ENCODE measurements around the gene SMAD3. TPM values are rescaled to one million over a fixed set of nuclear protein-coding genes. Genes with fewer than 3 reads are reported as not detected.
A peak's percentile ranks its signal among the peaks of the same experiment; 100 is the strongest.

Gene SMAD3
- polyA plus RNA-seq, 1 experiment = 59.4 TPM

- CTCF ChIA-PET = interaction anchor here (0.7 to 1.2 kb wide), 2 partner anchors 11 to 109 kb away, joined by 3 read pairs; no protein-coding TSS in a partner anchor
Observed at GRCh38 chr15:67067930-67068551, 2.6 kb downstream of the SMAD3 start.

DNA sequence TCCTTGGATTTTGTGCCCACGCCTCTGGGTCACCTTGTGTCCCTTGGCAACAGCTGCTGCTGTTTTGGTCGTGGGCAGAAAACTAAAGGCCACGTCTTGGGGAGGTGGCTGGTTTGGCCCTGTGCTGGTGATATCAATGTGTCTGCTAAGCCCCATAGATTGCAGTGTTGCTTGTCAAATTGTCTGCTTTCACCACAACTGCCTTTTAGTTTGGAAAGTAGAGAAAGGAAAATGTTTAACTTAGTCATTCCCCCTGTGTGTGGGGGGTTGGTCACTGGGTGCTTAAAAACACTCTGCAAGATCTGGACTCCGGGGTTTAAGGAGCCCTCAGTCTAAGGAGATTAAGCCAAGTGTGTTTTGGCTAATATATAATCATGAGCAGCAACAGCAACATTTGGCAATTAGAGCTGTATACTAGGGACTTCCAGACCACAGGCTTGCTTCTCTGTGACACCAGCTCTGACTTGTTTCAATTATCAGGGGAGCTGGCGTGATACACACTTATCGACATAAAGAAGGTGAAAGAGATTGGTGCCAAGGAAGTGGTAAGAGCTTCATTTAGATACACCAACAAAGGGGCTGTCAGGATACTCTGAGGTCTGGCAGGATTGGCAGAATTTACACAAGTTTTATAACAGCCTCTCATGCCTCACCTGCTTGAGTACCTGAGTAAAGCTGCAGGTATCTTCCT is 3.5 kb downstream of the SMAD3 start:
- Histone ChIP-seq H3K27me3 (ENCODE audit: control insufficient read depth, insufficient read depth, low read length) (no peaks in the 10 kb centered on the region), H3K4me3 (ENCODE audit: low read depth, low read length) (peak overlapping the region; percentile 98), H3K36me3 (ENCODE audit: control insufficient read depth, insufficient read depth, low read length) (no peaks in the 10 kb centered on the region)
- no peak for DNase-seq (ENCODE audit: low read depth)
- CTCF ChIA-PET = interaction anchor here (1.2 to 1.6 kb wide), 4 partner anchors 10 to 122 kb away, joined by 3 to 6 read pairs (median 4); no protein-coding TSS in a partner anchor
- POLR2A ChIA-PET = no interaction called here
- no peak for TF ChIP-seq CTCF (IDR thresholded peaks at IDR 0.05; ENCODE audit: insufficient read depth, low read depth, low read length)

More at GRCh38 chr15:67067930-67068551, 2.6 kb downstream of the SMAD3 start:
- TF ChIP-seq CTCF (IDR thresholded peaks at IDR 0.05; ENCODE audit: insufficient read depth, low read depth, low read length) = no peak
- Histone ChIP-seq H3K4me3 (ENCODE audit: low read depth, low read length) (peak overlapping the region; percentile 98), H3K27me3 (ENCODE audit: control insufficient read depth, insufficient read depth, low read length) (no peaks in the 10 kb centered on the region), H3K36me3 (ENCODE audit: control insufficient read depth, insufficient read depth, low read length) (no peaks in the 10 kb centered on the region)
- no peak for DNase-seq (ENCODE audit: low read depth)
- POLR2A ChIA-PET = no interaction called here

- CTCF ChIA-PET = interaction anchor here (1.3 to 1.6 kb wide), 3 partner anchors 10 to 123 kb away, joined by 3 to 6 read pairs (median 4); no protein-coding TSS in a partner anchor
- H3K4me3 ChIP-seq (ENCODE audit: low read depth, low read length) = no peak overlapping the region
Observed at GRCh38 chr15:67070150-67070549, 4.7 kb downstream of the SMAD3 start.

DNA sequence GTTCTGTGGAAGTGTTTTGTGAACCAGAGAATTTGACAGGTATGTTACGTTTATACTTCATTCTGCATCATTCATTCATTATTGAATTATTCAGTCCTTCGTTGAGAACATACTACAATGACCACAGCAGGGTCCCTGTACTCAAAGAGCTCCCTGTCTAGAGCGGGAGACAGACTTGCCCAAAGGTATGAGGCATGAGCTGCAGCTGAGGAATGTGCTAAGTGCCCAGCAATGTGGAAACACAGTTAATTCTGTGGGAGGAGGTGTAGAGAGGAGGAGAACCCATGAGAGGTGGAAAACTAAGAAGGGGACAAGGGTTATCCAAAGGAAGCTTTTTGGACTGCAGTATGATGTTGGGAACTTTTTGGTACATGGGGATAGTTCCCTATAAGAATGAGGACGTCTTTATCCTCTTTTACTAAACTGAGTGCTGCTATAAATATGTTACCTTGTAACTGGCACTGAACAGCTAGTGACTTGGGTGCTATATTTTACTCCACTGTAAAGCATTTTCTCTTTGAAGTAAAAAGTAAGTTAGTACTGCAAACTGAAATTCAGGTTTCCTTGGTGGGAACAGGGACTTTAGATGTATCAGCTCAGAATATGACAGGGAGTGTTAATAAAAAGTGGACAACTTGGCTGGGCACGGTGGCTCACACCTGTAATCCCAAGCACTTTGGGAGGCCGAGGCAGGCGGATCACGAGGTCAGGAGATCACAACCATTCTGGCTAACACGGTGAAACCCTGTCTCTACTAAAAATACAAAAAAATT is 5.7 kb downstream of the SMAD3 start:
- no peak overlapping the region for H3K4me3 ChIP-seq (ENCODE audit: low read depth, low read length)
- no peak for TF ChIP-seq CTCF (IDR thresholded peaks at IDR 0.05; ENCODE audit: insufficient read depth, low read depth, low read length)
- no peaks in the 10 kb centered on the region for H3K36me3 ChIP-seq (ENCODE audit: control insufficient read depth, insufficient read depth, low read length)
- ChIA-PET CTCF (interaction anchor here (0.9 to 1.1 kb wide), 2 partner anchors 19 to 233 kb away, joined by 3 read pairs; no protein-coding TSS in a partner anchor), POLR2A (no interaction called here)
- DNase-seq (ENCODE audit: low read depth) = no peak
- H3K27me3 ChIP-seq (ENCODE audit: control insufficient read depth, insufficient read depth, low read length) = no peaks in the 10 kb centered on the region

More at GRCh38 chr15:67070150-67070549, 4.7 kb downstream of the SMAD3 start:
- no peaks in the 10 kb centered on the region for H3K36me3 ChIP-seq (ENCODE audit: control insufficient read depth, insufficient read depth, low read length)
- DNase-seq (ENCODE audit: low read depth) = no peak
- H3K27me3 ChIP-seq (ENCODE audit: control insufficient read depth, insufficient read depth, low read length) = no peaks in the 10 kb centered on the region
- POLR2A ChIA-PET = interaction anchor here (0.6 kb wide), 1 partner anchor 20 kb away, joined by 3 read pairs; no protein-coding TSS in a partner anchor
- TF ChIP-seq CTCF (IDR thresholded peaks at IDR 0.05; ENCODE audit: insufficient read depth, low read depth, low read length) = no peak

- no peaks in the 10 kb centered on the region for H3K27me3 ChIP-seq (ENCODE audit: control insufficient read depth, insufficient read depth, low read length)
- POLR2A ChIA-PET = no interaction called here
- no peaks in the 10 kb centered on the region for H3K36me3 ChIP-seq (ENCODE audit: control insufficient read depth, insufficient read depth, low read length)
- DNase-seq (ENCODE audit: low read depth) = no peak
- no peak for TF ChIP-seq CTCF (IDR thresholded peaks at IDR 0.05; ENCODE audit: insufficient read depth, low read depth, low read length)
- no peak overlapping the region for H3K4me3 ChIP-seq (ENCODE audit: low read depth, low read length)
- CTCF ChIA-PET = interaction anchor here (0.7 to 1.1 kb wide), 2 partner anchors 10 to 232 kb away, joined by 3 read pairs; no protein-coding TSS in a partner anchor
Observed at GRCh38 chr15:67072442-67072841, 7.0 kb downstream of the SMAD3 start.

Data from BJ (cell line).